ENCODE measurements around the gene EIF3K. TPM values are rescaled to one million over a fixed set of nuclear protein-coding genes. Genes with fewer than 3 reads are reported as not detected.
A peak's percentile ranks its signal among the peaks of the same experiment; 100 is the strongest.

The EIF3K gene
- polyA plus RNA-seq, 2 of the 4 experiments (the other 2 are of a cell fraction): 419 to 937 TPM

DNA sequence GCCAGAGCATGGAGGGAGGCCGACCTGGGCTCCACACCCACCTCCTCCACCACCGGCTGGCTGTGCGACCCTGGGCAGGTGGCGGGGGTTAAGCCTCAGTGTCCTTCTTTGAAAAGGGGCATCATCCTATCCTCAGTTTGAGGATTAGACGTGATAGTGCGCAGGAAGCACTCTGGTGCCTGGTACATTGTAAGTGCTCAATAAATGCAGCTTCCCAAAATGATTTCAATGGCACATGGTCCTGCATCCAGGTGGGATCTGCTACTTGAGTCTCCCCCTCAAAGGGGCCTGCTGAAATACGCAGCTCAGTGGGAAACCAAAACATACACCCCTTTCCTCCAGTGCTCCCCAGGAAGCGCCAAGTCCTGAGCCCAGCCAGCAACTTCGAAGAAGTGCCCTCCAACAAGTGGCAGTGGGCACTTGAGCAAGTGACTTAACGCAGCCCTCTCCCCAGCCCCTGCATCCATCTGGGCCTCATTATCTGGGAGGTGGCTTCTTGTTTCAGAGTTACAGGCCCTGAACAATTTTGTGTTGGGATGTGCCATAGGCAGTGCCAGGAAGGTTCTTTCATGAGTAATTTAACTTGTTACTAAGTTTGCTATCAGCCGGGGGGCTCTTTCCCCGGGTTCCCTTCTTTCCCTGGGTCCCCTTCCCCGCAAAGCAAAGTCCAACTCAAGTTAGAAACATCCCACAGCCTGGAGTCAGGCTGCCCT, 46.4 kb downstream of the EIF3K start:
- WGBS (ENCODE audit: missing lambda C conversion rate): 69% methylated on average over 13 of the region's 13 CpGs
- H3K9me3 ChIP-seq: no peaks in the 10 kb centered on the region
- H3K27ac ChIP-seq: peak overlapping the region; percentile 75 to 91
- TF ChIP-seq CHD2 (IDR thresholded peaks at IDR 0.05; ENCODE audit: low read length, partially characterized antibody) (no peak), HOXA7 (CRISPR knock-in tag; IDR thresholded peaks at IDR 0.05) (peak; percentile 36; the same call in 1 of the 2 replicates), GATA3 (IDR thresholded peaks at IDR 0.05; ENCODE audit: borderline replicate concordance) (no peak), TP53 (CRISPR knock-in tag; IDR thresholded peaks at IDR 0.05) (0 out of 2 replicates have a peak, but pooled peaks have one; percentile 9), MAZ (IDR thresholded peaks at IDR 0.05; ENCODE audit: borderline replicate concordance, low read depth, low read length) (no peak), JUN (IDR thresholded peaks at IDR 0.05) (0 out of 5 replicates have a peak, but pooled peaks of 1 of the 2 experiments have one; percentile 0), ESRRA (IDR thresholded peaks at IDR 0.05; ENCODE audit: borderline replicate concordance, low read length) (no peak), CBX2 (IDR thresholded peaks at IDR 0.05; ENCODE audit: borderline replicate concordance, low read depth) (no peak), HOXB13 (CRISPR knock-in tag; IDR thresholded peaks at IDR 0.05; ENCODE audit: low read depth) (peak; percentile 53; the same call in 1 of the 2 replicates), ZC3H11A (IDR thresholded peaks at IDR 0.05) (no peak), KDM5A (IDR thresholded peaks at IDR 0.05) (no peak), HDAC2 (IDR thresholded peaks at IDR 0.05) (no peak), FOSB (CRISPR knock-in tag; IDR thresholded peaks at IDR 0.05) (peak; percentile 27; the same call in 1 of the 2 replicates), PHF8 (IDR thresholded peaks at IDR 0.05; ENCODE audit: borderline replicate concordance, low read depth) (no peak), EHMT2 (IDR thresholded peaks at IDR 0.05; ENCODE audit: low read depth) (no peak)
- TF ChIP-seq, protein P1, sequence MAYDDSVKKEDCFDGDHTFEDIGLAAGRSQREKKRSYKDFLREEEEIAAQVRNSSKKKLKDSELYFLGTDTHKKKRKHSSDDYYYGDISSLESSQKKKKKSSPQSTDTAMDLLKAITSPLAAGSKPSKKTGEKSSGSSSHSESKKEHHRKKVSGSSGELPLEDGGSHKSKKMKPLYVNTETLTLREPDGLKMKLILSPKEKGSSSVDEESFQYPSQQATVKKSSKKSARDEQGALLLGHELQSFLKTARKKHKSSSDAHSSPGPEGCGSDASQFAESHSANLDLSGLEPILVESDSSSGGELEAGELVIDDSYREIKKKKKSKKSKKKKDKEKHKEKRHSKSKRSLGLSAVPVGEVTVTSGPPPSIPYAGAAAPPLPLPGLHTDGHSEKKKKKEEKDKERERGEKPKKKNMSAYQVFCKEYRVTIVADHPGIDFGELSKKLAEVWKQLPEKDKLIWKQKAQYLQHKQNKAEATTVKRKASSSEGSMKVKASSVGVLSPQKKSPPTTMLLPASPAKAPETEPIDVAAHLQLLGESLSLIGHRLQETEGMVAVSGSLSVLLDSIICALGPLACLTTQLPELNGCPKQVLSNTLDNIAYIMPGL (CRISPR knock-in tag; IDR thresholded peaks at IDR 0.05; ENCODE audit: borderline replicate concordance): no peak
- FAIRE-seq: no peak
- ChIA-PET CTCF (interaction anchor here (0.8 to 20.1 kb wide), 9 partner anchors 10 to 222 kb away, joined by 3 to 336 read pairs (median 8); no protein-coding TSS in a partner anchor), POLR2A (interaction anchor here (1.0 to 2.4 kb wide), 6 partner anchors 7 to 187 kb away, joined by 3 to 9 read pairs (median 6); partner anchors contain the start of gene EIF3K)
- H3K4me3 ChIP-seq: peak overlapping the region; percentile 1; the same call in 1 of the 3 replicates
- no peak for DNase-seq (ENCODE audit: low read depth in 1 of 2, low spot score in 1 of 2)
- no peak for ATAC-seq
- H3K4me2 ChIP-seq: peak overlapping the region; percentile 77
- H3K4me1 ChIP-seq: peaks cover 100% of the 10 kb centered on the region

DNA sequence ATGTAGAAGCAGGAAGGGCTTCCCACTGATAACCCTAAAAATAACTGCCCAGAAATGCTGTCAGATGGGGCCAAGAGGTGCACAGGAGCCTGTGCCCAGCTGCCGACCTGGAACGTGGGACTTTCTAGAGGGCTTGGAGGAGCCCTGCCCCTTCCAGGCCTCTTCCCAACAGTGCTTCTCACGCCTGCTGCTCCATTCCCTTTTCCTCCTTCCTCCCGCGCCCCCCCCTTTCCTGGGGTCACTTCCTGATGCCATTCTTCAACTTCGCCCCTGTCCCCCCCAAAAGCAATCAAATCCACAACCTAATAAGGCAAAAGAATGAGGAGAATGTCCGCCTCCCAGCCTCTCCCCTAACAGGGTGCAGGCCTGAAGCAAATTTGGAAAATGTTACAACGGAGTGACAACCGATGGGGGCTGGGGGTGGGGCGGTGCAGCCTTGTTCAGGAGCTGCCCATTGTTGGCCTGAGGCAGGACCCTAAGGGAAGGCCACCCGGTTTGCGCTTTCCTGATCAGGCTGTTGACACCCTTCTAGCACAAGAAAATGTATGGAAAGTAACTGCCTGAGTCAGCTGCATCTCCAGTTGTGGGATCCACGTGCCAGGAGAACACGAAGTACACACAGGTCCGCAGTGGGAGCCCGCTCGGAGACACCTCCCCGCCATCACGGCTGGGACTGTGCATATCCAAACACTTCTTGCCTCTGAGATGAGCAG, 47.1 kb downstream of the EIF3K start:
- WGBS (ENCODE audit: missing lambda C conversion rate): 42% methylated on average over 19 of the region's 19 CpGs
- Histone ChIP-seq H3K9me3 (no peaks in the 10 kb centered on the region), H3K4me3 (peak overlapping the region; percentile 13; the same call in 2 of the 3 replicates), H3K4me1 (peaks cover 100% of the 10 kb centered on the region), H3K4me2 (peak overlapping the region; percentile 77), H3K27ac (peak overlapping the region; percentile 75 to 91)
- ATAC-seq (peak; percentile 44 to 58), FAIRE-seq (peak; percentile 74), DNase-seq (ENCODE audit: low read depth in 1 of 2, low spot score in 1 of 2) (peak in 1 of 2 experiments; percentile 86)
- POLR2A ChIA-PET: interaction anchor here (1.1 to 6.4 kb wide), 5 partner anchors 8 to 47 kb away, joined by 3 to 30 read pairs (median 7); partner anchors contain the start of genes ACTN4 and EIF3K
- CTCF ChIA-PET: interaction anchor here (1.1 to 20.1 kb wide), 8 partner anchors 4 to 73 kb away, joined by 3 to 336 read pairs (median 7); partner anchors contain the start of gene ACTN4
- TF ChIP-seq GATA3 (IDR thresholded peaks at IDR 0.05; ENCODE audit: borderline replicate concordance): peak; percentile 65; the same call in 1 of the 2 replicates
- peak; percentile 74; the same call in 1 of the 2 replicates for TF ChIP-seq EHF (CRISPR knock-in tag; IDR thresholded peaks at IDR 0.05)
- TF ChIP-seq MAFK (IDR thresholded peaks at IDR 0.05; ENCODE audit: partially characterized antibody): peak; percentile 14
- TF ChIP-seq, protein P2, sequence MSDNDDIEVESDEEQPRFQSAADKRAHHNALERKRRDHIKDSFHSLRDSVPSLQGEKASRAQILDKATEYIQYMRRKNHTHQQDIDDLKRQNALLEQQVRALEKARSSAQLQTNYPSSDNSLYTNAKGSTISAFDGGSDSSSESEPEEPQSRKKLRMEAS (IDR thresholded peaks at IDR 0.05): peak; percentile 94
- TF ChIP-seq, protein P3, sequence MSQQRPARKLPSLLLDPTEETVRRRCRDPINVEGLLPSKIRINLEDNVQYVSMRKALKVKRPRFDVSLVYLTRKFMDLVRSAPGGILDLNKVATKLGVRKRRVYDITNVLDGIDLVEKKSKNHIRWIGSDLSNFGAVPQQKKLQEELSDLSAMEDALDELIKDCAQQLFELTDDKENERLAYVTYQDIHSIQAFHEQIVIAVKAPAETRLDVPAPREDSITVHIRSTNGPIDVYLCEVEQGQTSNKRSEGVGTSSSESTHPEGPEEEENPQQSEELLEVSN (IDR thresholded peaks at IDR 0.05; ENCODE audit: borderline replicate concordance, low read depth): peak; percentile 88
- 0 out of 2 replicates have a peak, but pooled peaks have one; percentile 57 for TF ChIP-seq POLR2AphosphoS2 (conservative IDR thresholded peaks at IDR 0.05; ENCODE audit: low read length)
- TF ChIP-seq, protein P4, sequence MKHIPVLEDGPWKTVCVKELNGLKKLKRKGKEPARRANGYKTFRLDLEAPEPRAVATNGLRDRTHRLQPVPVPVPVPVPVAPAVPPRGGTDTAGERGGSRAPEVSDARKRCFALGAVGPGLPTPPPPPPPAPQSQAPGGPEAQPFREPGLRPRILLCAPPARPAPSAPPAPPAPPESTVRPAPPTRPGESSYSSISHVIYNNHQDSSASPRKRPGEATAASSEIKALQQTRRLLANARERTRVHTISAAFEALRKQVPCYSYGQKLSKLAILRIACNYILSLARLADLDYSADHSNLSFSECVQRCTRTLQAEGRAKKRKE (CRISPR knock-in tag; IDR thresholded peaks at IDR 0.05; ENCODE audit: low read depth): peak; percentile 25; the same call in 1 of the 2 replicates
- TF ChIP-seq, protein P5, sequence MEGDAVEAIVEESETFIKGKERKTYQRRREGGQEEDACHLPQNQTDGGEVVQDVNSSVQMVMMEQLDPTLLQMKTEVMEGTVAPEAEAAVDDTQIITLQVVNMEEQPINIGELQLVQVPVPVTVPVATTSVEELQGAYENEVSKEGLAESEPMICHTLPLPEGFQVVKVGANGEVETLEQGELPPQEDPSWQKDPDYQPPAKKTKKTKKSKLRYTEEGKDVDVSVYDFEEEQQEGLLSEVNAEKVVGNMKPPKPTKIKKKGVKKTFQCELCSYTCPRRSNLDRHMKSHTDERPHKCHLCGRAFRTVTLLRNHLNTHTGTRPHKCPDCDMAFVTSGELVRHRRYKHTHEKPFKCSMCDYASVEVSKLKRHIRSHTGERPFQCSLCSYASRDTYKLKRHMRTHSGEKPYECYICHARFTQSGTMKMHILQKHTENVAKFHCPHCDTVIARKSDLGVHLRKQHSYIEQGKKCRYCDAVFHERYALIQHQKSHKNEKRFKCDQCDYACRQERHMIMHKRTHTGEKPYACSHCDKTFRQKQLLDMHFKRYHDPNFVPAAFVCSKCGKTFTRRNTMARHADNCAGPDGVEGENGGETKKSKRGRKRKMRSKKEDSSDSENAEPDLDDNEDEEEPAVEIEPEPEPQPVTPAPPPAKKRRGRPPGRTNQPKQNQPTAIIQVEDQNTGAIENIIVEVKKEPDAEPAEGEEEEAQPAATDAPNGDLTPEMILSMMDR (IDR thresholded peaks at IDR 0.05): no peak
- no peak; the same call in 1 of the 2 replicates for TF ChIP-seq FOSB (CRISPR knock-in tag; IDR thresholded peaks at IDR 0.05)
- TF ChIP-seq NFE2L2 (conservative IDR thresholded peaks at IDR 0.05; ENCODE audit: low read length): no peak
- no peak for TF ChIP-seq FOSL2 (IDR thresholded peaks at IDR 0.05)
- TF ChIP-seq FOSL2 (CRISPR knock-in tag; IDR thresholded peaks at IDR 0.05): peak; percentile 26; the same call in 1 of the 2 replicates
- no peak; a peak in 1 of 5 replicates for TF ChIP-seq EP300 (IDR thresholded peaks at IDR 0.05)
- 0 out of 2 replicates have a peak, but pooled peaks have one; percentile 70 for TF ChIP-seq ZNF302 (CRISPR knock-in tag; IDR thresholded peaks at IDR 0.05)
- peak; percentile 85 for TF ChIP-seq HOXB13 (CRISPR knock-in tag; IDR thresholded peaks at IDR 0.05; ENCODE audit: low read depth)
